Activated CD4-positive, alpha-beta T cell treated with anti-CD3 and anti-CD28 coated beads, Interleukin-2, Interleukin-4, amounts not matched to agents 100 ng/mL and 50 ng/mL, durations not matched to agents 16 hours and 8 hours (primary cell): ENCODE data around the gene FKBP11.
"Not testable (repeated sequence)": the region's sequence is repeated elsewhere in the genome, so short reads cannot be mapped to it uniquely, and the experiment has no call there.

Experiments
- DNase-seq: peaks from one replicate; pipeline ENCODE4 v3.0.0-alpha.2; 2020; ENCODE audit warnings: low spot score

FKBP11 gene

GRCh38 chr12:48954841-48955501, 29.7 kb upstream of the FKBP11 start:
- no peak for DNase-seq

- DNase-seq, result no peak
These were observed 28.8 kb upstream of the FKBP11 start for GRCh38 chr12:48954061-48954460.

- DNase-seq, result no peak
These were observed 27.4 kb upstream of the FKBP11 start for GRCh38 chr12:48952691-48953090.

GRCh38 chr12:48947727-48948126, 22.4 kb upstream of the FKBP11 start:
- no peak for DNase-seq

GRCh38 chr12:48946943-48947342, 21.7 kb upstream of the FKBP11 start:
- no peak for DNase-seq

- no peak for DNase-seq
These were observed 20.9 kb upstream of the FKBP11 start for GRCh38 chr12:48946205-48946604.

- no peak for DNase-seq
These were observed 17.9 kb upstream of the FKBP11 start for GRCh38 chr12:48943221-48943620.

- no peak for DNase-seq
These were observed 14.9 kb upstream of the FKBP11 start for GRCh38 chr12:48940181-48940580.

- DNase-seq, result no peak
These were observed 13.5 kb upstream of the FKBP11 start for GRCh38 chr12:48938805-48939204.

- no peak for DNase-seq
These were observed 11.9 kb upstream of the FKBP11 start for GRCh38 chr12:48937170-48937569.

GRCh38 chr12:48936379-48936979, 11.2 kb upstream of the FKBP11 start:
- DNase-seq, result peak; percentile 82

GRCh38 chr12:48934312-48934706, 9.0 kb upstream of the FKBP11 start:
- DNase-seq, result no peak

GRCh38 chr12:48933664-48934311, 8.5 kb upstream of the FKBP11 start:
- DNase-seq, result no peak

- no peak for DNase-seq
These were observed 7.6 kb upstream of the FKBP11 start for GRCh38 chr12:48932878-48933277.

GRCh38 chr12:48930475-48930874, 5.2 kb upstream of the FKBP11 start:
- no peak for DNase-seq

GRCh38 chr12:48929551-48929950, 4.3 kb upstream of the FKBP11 start:
- DNase-seq, result no peak

GRCh38 chr12:48927261-48927660, 2.0 kb upstream of the FKBP11 start:
- DNase-seq, result no peak

- peak; percentile 62 for DNase-seq
These were observed 532 bp downstream of the FKBP11 start for GRCh38 chr12:48924617-48925303.

- no peak for DNase-seq
These were observed 2.2 kb downstream of the FKBP11 start for GRCh38 chr12:48923117-48923516.

- no peak for DNase-seq
These were observed 7.3 kb downstream of the FKBP11 start for GRCh38 chr12:48917857-48918537.

- no peak for DNase-seq
These were observed 15.1 kb downstream of the FKBP11 start for GRCh38 chr12:48910196-48910595.

GRCh38 chr12:48909698-48910097, 15.6 kb downstream of the FKBP11 start:
- not testable (repeated sequence) for DNase-seq
